HEK293 (cell line): ENCODE measurements around the gene PLCH2.

Experiments used
- CTCF ChIA-PET: fragments of 350-600 bp; formaldehyde crosslinking; extraction: SDS; loops from one replicate; lab custom pipeline; 2021; ENCODE audit warnings: antibody characterized with exemption; lab: Yijun Ruan, JAX
- POLR2A ChIA-PET: fragments of 300-600 bp; formaldehyde crosslinking; extraction: SDS; loops from one replicate; lab custom pipeline; 2020; ENCODE audit warnings: antibody characterized with exemption, inconsistent platforms; lab: Yijun Ruan, JAX
- H3K27ac ChIP-seq: fragments of 200-500 bp; sonication (Bioruptor generic); 2 replicates; pipeline ENCODE4 v1.5.1; 2014; ENCODE audit warnings: low read depth, low read length, control low read depth, inconsistent platforms; ENCODE audit errors: extremely low read depth
- H3K36me3 ChIP-seq, 2 experiments: fragments of 200-500 bp in 1 of 2; sonication (Bioruptor generic) in 1 of 2; 1 replicate in 1 of 2; 2 replicates in 1 of 2; pipeline ENCODE4 v1.5.1; 2014 to 2017; ENCODE audit warnings: inconsistent platforms in 2 of 2, low read length in 2 of 2; ENCODE audit not compliant: control insufficient read depth in 2 of 2, insufficient read depth in 1 of 2
- H3K4me1 ChIP-seq: fragments of 200-500 bp; sonication (Bioruptor generic); 2 replicates; pipeline ENCODE4 v1.5.1; 2014; ENCODE audit warnings: mild to moderate bottlenecking, low read length, inconsistent platforms; ENCODE audit not compliant: control insufficient read depth, insufficient read depth
- H3K4me3 ChIP-seq: 2 replicates; pipeline ENCODE4 v1.5.1; 2011; ENCODE audit warnings: low read depth, mild to moderate bottlenecking, control low read depth, low read length, moderate library complexity
- H3K9me3 ChIP-seq: fragments of 200-500 bp; sonication (Bioruptor generic); 2 replicates; pipeline ENCODE4 v1.5.1; 2014; ENCODE audit warnings: low read depth, low read length, inconsistent platforms; ENCODE audit not compliant: control insufficient read depth, insufficient read depth
- GLI4 ChIP-seq: fragments of 450-650 bp; formaldehyde crosslinking; IDR thresholded peaks from 2 replicates; pipeline ENCODE4 v1.5.1; 2016; ENCODE audit warnings: missing biosample characterization, missing genetic modification characterization
- HOXC10 ChIP-seq: sonication (generic); formaldehyde crosslinking; IDR thresholded peaks from 2 replicates; pipeline ENCODE4 v1.8.1; 2023; ENCODE audit warnings: mild to moderate bottlenecking, missing genetic modification reagents
- PRDM2 ChIP-seq: fragments of 450-650 bp; formaldehyde crosslinking; IDR thresholded peaks from 2 replicates; pipeline ENCODE4 v1.5.1; 2016; ENCODE audit warnings: missing biosample characterization, missing genetic modification characterization, borderline replicate concordance
- SCRT2 ChIP-seq: fragments of 450-650 bp; formaldehyde crosslinking; IDR thresholded peaks from 2 replicates; pipeline ENCODE4 v1.5.1; 2016; ENCODE audit warnings: missing biosample characterization, missing genetic modification characterization
- TRIM28 ChIP-seq: IDR thresholded peaks from 2 replicates; pipeline ENCODE4 v1.6.1; 2011; ENCODE audit warnings: low read length, control low read depth, borderline replicate concordance
- WT1 ChIP-seq: fragments of 450-650 bp; formaldehyde crosslinking; IDR thresholded peaks from 2 replicates; pipeline ENCODE4 v1.5.1; 2016; ENCODE audit warnings: missing biosample characterization, missing genetic modification characterization
- ZBTB7A ChIP-seq: fragments of 450-650 bp; formaldehyde crosslinking; IDR thresholded peaks from 2 replicates; pipeline ENCODE4 v1.5.1; 2016; ENCODE audit warnings: low read depth, missing biosample characterization, missing genetic modification characterization
- ZNF10 ChIP-seq: fragments of 450-650 bp; formaldehyde crosslinking; IDR thresholded peaks from 2 replicates; pipeline ENCODE4 v1.5.1; 2017; ENCODE audit warnings: missing biosample characterization, missing genetic modification characterization
- ZNF223 ChIP-seq: fragments of 450-650 bp; formaldehyde crosslinking; IDR thresholded peaks from 2 replicates; pipeline ENCODE4 v1.5.1; 2016; ENCODE audit warnings: missing biosample characterization, missing genetic modification characterization
- ZNF302 ChIP-seq: fragments of 450-650 bp; formaldehyde crosslinking; IDR thresholded peaks from 2 replicates; pipeline ENCODE4 v1.5.1; 2016; ENCODE audit warnings: missing biosample characterization, missing genetic modification characterization, low read depth
- ZNF362 ChIP-seq: fragments of 450-650 bp; formaldehyde crosslinking; IDR thresholded peaks from 2 replicates; pipeline ENCODE4 v1.5.1; 2016; ENCODE audit warnings: missing biosample characterization, missing genetic modification characterization
- ZNF544 ChIP-seq: fragments of 450-650 bp; formaldehyde crosslinking; IDR thresholded peaks from 2 replicates; pipeline ENCODE4 v1.5.0; 2017; ENCODE audit warnings: missing biosample characterization, missing genetic modification characterization
- ZNF585B ChIP-seq: fragments of 450-650 bp; formaldehyde crosslinking; IDR thresholded peaks from 2 replicates; pipeline ENCODE4 v1.5.1; 2016; ENCODE audit warnings: missing biosample characterization, missing genetic modification characterization
- ZNF623 ChIP-seq: fragments of 450-650 bp; formaldehyde crosslinking; IDR thresholded peaks from 2 replicates; pipeline ENCODE4 v1.5.1; 2016; ENCODE audit warnings: missing biosample characterization, missing genetic modification characterization
- ZNF626 ChIP-seq: fragments of 450-650 bp; sonication (Bioruptor Pico); formaldehyde crosslinking; IDR thresholded peaks from 2 replicates; pipeline ENCODE4 v1.5.1; 2018; ENCODE audit warnings: missing biosample characterization, missing genetic modification characterization, inconsistent platforms
- ZNF670 ChIP-seq: fragments of 450-650 bp; formaldehyde crosslinking; IDR thresholded peaks from 2 replicates; pipeline ENCODE4 v1.5.1; 2016; ENCODE audit warnings: missing biosample characterization, missing genetic modification characterization, low read depth
- ZNF791 ChIP-seq: fragments of 450-650 bp; formaldehyde crosslinking; IDR thresholded peaks from 2 replicates; pipeline ENCODE4 v1.5.1; 2016; ENCODE audit warnings: missing biosample characterization, missing genetic modification characterization
- ZNF830 ChIP-seq: fragments of 450-650 bp; IDR thresholded peaks from 2 replicates; pipeline ENCODE4 v1.5.0; 2018; ENCODE audit warnings: missing biosample characterization, missing genetic modification characterization, low read depth, mild to moderate bottlenecking, moderate library complexity
- TF ChIP-seq, protein P1 (sequence below): fragments of 450-650 bp; formaldehyde crosslinking; IDR thresholded peaks from 2 replicates; pipeline ENCODE4 v1.5.1; 2016; ENCODE audit warnings: missing biosample characterization, missing genetic modification characterization
- TF ChIP-seq, protein P2 (sequence below): fragments of 450-650 bp; formaldehyde crosslinking; IDR thresholded peaks from 2 replicates; pipeline ENCODE4 v1.5.1; 2016; ENCODE audit warnings: missing biosample characterization, missing genetic modification characterization, borderline replicate concordance
- TF ChIP-seq, protein P3 (sequence below): IDR thresholded peaks from 2 replicates; pipeline ENCODE4 v1.6.1; 2011; ENCODE audit warnings: mild to moderate bottlenecking, low read depth, low read length, borderline replicate concordance

Gene PLCH2

DNA sequence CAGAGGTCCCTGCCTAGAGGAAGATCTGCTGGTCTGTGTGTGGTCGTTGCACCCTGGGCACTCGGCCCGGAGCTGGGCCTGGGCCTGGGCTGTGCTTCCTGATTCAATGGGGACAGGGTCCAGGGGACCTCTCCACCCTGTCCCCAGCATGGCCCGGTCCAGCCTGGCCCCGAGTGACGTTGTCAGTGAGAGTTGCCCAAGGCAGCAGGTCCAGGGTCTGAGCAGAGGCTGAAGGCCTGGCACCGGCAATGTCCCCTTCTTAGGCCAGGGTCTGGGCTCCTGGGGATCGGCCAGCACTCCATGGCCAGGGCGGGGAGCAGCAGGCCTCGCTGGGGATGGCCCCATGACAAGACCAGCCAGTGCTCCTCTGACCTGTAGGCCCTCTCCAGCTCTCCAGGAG, 48.1 kb upstream of the PLCH2 start (continued):
- no peak for TF ChIP-seq ZNF362 (tag by site-specific recombination)
- no peak for TF ChIP-seq HOXC10 (CRISPR knock-in tag)
- no peak for TF ChIP-seq WT1
- TF ChIP-seq SCRT2 (tag by site-specific recombination): no peak
- TF ChIP-seq ZNF585B (tag by site-specific recombination): no peak
- no peak for TF ChIP-seq ZNF791 (tag by site-specific recombination)

- Histone ChIP-seq H3K9me3 (no peaks in the 10 kb centered on the region), H3K4me3 (no peak overlapping the region), H3K27ac (no peak overlapping the region), H3K4me1 (no peaks in the 10 kb centered on the region), H3K36me3 (no peaks in the 10 kb centered on the region)
- TF ChIP-seq ZNF302 (tag by site-specific recombination) (no peak), ZNF670 (no peak), ZNF623 (tag by site-specific recombination) (no peak), TRIM28 (no peak), ZNF626 (tag by site-specific recombination) (no peak), GLI4 (no peak), ZBTB7A (tag by site-specific recombination) (no peak), ZNF544 (tag by site-specific recombination) (no peak), ZNF223 (no peak), ZNF830 (tag by site-specific recombination) (no peak), PRDM2 (tag by site-specific recombination) (no peak), ZNF10 (tag by site-specific recombination) (no peak)
- TF ChIP-seq, protein P1, sequence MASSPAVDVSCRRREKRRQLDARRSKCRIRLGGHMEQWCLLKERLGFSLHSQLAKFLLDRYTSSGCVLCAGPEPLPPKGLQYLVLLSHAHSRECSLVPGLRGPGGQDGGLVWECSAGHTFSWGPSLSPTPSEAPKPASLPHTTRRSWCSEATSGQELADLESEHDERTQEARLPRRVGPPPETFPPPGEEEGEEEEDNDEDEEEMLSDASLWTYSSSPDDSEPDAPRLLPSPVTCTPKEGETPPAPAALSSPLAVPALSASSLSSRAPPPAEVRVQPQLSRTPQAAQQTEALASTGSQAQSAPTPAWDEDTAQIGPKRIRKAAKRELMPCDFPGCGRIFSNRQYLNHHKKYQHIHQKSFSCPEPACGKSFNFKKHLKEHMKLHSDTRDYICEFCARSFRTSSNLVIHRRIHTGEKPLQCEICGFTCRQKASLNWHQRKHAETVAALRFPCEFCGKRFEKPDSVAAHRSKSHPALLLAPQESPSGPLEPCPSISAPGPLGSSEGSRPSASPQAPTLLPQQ (tag by site-specific recombination): no peak
- TF ChIP-seq, protein P2, sequence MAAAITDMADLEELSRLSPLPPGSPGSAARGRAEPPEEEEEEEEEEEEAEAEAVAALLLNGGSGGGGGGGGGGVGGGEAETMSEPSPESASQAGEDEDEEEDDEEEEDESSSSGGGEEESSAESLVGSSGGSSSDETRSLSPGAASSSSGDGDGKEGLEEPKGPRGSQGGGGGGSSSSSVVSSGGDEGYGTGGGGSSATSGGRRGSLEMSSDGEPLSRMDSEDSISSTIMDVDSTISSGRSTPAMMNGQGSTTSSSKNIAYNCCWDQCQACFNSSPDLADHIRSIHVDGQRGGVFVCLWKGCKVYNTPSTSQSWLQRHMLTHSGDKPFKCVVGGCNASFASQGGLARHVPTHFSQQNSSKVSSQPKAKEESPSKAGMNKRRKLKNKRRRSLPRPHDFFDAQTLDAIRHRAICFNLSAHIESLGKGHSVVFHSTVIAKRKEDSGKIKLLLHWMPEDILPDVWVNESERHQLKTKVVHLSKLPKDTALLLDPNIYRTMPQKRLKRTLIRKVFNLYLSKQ (tag by site-specific recombination): no peak
- TF ChIP-seq, protein P3, sequence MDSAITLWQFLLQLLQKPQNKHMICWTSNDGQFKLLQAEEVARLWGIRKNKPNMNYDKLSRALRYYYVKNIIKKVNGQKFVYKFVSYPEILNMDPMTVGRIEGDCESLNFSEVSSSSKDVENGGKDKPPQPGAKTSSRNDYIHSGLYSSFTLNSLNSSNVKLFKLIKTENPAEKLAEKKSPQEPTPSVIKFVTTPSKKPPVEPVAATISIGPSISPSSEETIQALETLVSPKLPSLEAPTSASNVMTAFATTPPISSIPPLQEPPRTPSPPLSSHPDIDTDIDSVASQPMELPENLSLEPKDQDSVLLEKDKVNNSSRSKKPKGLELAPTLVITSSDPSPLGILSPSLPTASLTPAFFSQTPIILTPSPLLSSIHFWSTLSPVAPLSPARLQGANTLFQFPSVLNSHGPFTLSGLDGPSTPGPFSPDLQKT: no peak
- CTCF ChIA-PET: interaction anchor here (0.7 kb wide), 1 partner anchor 295 kb away, joined by 4 read pairs; no protein-coding TSS in a partner anchor
- POLR2A ChIA-PET: no interaction called here
Measured at GRCh38 chr1:2428490-2428889, 47.6 kb upstream of the PLCH2 start.
